Ureter (tissue), 1 donor: ENCODE measurements around the gene PRKAR2B. TPM values are rescaled to one million over a fixed set of nuclear protein-coding genes. Genes with fewer than 3 reads are reported as not detected.
"Not testable (repeated sequence)": the region's sequence is repeated elsewhere in the genome, so short reads cannot be mapped to it uniquely, and the experiment has no call there.

Source experiments
- DNase-seq: peaks from one replicate; pipeline ENCODE4 v3.0.0-alpha.2; 2020; ENCODE audit warnings: low spot score
- total RNA-seq: library from RNA; stranded (reverse); gene quantifications from one replicate; pipeline ENCODE4 v1.2.4, GENCODE V29; 2023
- donor health status: DM: yes; HTN: yes; CAD: no.

The PRKAR2B gene
- total RNA-seq, 1 donor from 2014 or later = 22.8 TPM

GRCh38 chr7:107155726-107156125, 111.2 kb downstream of the PRKAR2B start:
- not testable (repeated sequence) for DNase-seq

GRCh38 chr7:107157091-107157490, 112.6 kb downstream of the PRKAR2B start:
- no peak for DNase-seq

DNA sequence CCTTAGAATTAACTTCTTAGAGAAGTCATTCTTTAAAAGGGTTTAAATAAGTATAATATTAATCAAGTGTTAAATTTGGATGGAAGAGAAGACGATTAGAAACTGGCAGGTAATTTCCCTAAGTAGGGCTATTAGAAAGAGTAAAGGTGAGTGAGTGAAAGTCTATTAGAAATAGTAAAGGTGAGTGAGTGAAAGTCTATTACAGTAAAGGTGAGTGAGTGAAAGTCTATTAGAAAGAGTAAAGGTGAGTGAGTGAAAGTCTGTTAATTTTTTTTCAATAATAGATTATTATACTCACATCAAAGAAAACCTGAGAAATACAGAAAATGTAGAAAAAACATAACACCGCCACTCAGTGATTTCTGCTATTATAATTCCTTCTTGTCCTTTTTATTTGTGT, 113.5 kb downstream of the PRKAR2B start:
- DNase-seq = no peak

DNA sequence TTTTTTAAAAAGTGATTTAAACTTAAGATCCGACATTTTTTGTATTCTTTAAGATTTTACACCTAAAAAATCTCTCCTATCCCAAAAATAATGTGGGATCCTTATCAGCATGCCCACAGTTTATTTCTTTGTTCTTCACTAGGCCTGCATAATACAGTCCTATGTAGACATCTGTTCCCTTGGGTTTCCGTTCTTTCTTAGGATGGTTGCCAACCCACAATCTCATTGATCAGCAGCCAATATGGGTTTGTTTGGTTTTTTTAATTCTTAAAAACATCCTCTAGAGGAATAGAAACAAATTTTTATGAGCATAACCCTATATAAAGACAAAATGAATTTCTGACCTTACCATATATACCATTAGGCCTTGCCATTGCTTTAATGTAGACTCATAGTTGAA, 115.9 kb downstream of the PRKAR2B start:
- no peak for DNase-seq

- DNase-seq = no peak
Observed at GRCh38 chr7:107161415-107161814, 116.9 kb downstream of the PRKAR2B start.

GRCh38 chr7:107162475-107162874, 118.0 kb downstream of the PRKAR2B start:
- DNase-seq = no peak

GRCh38 chr7:107164092-107164491, 119.6 kb downstream of the PRKAR2B start:
- no peak for DNase-seq

DNA sequence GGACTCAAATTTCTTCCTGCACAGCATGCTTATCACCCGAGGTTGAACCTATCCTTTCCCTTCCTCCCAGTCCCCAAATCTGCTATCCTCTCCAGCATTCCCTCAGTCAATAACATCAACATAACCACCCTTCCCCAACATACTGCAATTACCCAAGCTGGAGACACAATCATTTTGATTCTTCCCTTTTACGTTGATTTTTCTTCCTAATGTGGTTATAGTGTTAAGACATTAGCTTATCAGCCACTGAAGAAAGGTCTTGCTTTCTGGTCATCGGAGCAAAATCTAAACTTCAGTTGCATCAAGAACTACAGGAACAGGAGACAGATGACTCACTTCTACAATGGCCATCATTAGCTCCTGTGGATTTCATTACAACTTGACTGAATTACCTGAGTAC, 120.8 kb downstream of the PRKAR2B start:
- no peak for DNase-seq

GRCh38 chr7:107166736-107167426, 122.4 kb downstream of the PRKAR2B start:
- no peak for DNase-seq

- DNase-seq = no peak
Observed at GRCh38 chr7:107167483-107168232, 123.2 kb downstream of the PRKAR2B start.

- DNase-seq = peak; percentile 100
Observed at GRCh38 chr7:107168233-107169119, 124.0 kb downstream of the PRKAR2B start, which contains the start of gene HBP1. HBP1 (plus strand) TSS chr7:107169003; CDS start chr7:107179894, 10,891 bp downstream.

GRCh38 chr7:107169120-107170050, 124.9 kb downstream of the PRKAR2B start:
- peak; percentile 98 for DNase-seq

DNA sequence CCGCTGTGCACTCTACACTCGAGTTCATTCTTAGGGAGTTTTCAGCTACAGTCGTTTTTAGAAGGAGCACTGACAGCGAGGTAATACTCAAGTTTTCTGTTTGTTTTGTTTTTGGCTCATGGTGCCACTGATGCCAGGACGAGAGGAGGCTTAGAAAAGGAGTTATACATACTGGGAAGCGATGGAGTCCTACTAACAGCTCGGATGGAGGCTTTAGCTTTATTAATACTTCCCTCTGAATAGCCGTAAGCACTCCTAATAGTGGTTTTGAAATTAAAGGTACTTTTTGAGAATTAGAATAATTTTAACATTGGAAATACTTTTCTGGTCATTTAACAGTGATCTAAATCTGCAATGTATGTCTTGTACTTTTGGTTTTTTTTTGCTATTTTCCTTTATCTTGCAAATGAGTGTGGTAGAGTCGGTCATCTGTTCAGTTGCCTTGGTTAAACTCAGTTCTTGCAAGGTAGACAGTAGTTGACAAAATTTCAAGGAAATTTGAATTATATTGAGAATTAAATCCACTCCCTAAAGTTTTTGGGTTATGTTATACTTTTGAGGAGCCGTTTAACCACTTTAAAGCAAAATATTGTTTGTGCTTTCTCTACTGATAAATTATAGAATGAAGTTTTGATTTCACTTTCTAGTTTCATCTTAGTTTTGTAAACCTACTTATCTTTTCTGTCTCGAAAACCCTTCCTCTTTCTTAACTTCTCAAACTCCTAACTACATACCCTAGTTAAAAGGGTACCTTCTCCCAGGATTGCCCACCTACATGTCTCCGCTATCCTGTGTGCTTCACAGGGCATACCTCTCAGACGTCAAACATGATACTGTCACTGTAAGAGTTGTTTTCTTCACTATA, 125.8 kb downstream of the PRKAR2B start:
- DNase-seq = no peak

GRCh38 chr7:107171496-107171895, 127.0 kb downstream of the PRKAR2B start:
- DNase-seq = no peak

DNA sequence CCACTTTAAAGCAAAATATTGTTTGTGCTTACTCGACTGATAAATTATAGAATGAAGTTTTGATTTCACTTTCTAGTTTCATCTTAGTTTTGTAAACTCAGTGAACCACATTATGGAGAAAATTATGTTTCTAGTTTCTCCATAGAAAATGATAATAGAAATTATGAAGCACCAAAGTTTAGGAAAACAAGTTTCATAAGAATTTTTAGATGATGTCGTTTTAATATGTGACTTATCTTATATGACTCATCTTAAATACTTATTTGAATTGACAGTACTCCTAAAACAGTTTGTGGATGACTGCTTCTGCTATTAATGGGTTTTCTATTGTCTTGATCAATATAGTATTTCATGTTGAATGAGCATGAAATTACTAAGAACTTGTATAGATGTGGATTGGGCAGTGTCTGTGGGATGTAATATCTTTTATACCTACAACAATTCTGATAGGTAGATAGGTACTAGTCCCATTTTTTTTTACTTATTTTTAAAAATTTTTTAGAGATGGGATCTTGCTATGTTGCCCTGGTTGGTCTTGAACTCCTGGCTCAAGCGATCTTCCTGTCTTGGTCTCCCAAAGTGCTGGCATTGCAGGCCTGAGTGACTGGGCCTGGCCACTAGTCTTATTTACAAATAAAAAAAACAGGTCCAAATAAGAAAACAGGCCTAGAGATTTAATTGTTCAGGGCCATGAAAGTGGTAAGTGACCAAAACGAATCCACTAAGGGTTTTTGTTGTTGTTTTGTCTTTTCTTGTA, 127.9 kb downstream of the PRKAR2B start:
- no peak for DNase-seq

GRCh38 chr7:107173191-107173590, 128.7 kb downstream of the PRKAR2B start:
- no peak for DNase-seq

DNA sequence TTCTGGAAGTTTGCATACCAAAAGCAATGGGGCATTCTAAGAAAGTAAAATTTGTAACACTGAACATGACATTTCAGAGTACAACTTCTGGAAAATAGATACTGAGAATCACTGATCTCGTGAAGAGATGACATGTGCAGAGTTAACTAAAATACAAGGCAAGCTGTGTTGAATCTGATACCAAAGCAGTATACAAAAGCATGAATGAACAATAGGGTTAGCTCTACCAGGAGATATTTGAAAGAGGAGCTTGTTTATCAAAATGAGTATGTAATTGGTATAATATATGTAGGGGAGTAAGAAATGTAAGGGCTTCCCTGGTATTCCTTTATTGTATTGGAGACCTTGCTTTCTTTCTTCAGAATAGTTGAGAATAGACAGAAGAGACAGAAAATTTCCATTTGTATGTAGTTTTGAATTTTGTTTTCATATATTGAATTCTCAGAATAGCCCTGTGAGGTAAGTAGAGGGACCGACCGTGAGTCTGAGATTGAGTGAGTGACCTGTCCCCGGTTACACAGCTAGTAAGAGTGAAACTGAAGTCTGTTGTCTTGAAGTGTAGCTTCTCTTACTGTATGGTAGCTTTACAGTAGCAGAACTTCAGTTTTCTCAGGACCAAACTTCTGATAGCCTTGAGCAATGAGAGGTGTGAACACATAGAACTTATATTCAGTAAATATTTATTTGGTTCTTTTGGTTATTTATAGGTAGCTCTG, 129.3 kb downstream of the PRKAR2B start:
- no peak for DNase-seq

DNA sequence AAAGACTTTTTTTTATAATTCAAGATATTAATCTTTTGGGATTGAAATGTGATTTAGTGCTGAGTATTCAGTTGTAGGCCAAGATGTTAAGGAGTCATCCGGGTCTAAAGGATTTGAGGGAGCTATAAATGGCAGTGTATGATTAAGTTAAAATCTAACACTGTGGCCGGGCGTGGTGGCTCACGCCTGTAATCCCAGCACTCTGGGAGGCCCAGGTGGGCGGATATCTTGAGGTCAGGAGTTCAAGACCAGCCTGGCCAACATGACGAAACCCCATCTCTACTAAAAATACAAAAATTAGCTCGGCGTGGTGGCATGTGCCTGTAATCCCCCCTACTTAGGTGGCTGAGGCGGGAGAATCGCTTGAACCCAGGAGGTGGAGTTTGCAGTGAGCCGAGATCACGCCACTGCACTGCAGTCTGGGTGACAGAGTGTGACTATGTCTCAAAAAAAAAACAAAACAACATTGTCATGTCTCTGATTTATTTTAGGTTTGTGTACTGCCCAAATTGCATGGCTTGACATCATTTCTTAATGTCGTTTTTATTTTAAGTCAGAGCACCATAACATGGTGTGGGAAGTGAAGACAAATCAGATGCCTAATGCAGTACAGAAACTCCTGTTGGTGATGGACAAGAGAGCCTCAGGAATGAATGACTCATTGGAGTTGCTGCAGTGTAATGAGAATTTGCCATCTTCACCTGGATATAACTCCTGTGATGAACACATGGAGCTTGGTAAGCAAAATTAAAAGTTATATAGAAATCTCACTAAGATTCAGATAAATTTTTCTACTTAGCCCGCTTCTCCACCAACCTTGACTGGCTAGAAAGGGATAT, 135.0 kb downstream of the PRKAR2B start:
- no peak for DNase-seq
